NCI-H1694 treated with DMSO at 0.1 percent for 48 hours (cell line): ENCODE measurements around the gene PTPRR.
"Not testable (repeated sequence)": the region's sequence is repeated elsewhere in the genome, so short reads cannot be mapped to it uniquely, and the experiment has no call there.

Experiments
- DNase-seq: peaks from one replicate; lab custom pipeline; 2025; lab: John Stamatoyannopoulos, UW

Gene PTPRR

GRCh38 chr12:70839544-70839943 is 81.0 kb downstream of the PTPRR start:
- DNase-seq = no peak

GRCh38 chr12:70838127-70838526 is 82.4 kb downstream of the PTPRR start:
- no peak for DNase-seq

- no peak for DNase-seq
Observed at GRCh38 chr12:70837026-70837425, 83.5 kb downstream of the PTPRR start.

GRCh38 chr12:70835948-70836347 is 84.6 kb downstream of the PTPRR start:
- DNase-seq = no peak

GRCh38 chr12:70831543-70831942 is 89.0 kb downstream of the PTPRR start:
- no peak for DNase-seq

GRCh38 chr12:70830221-70831061 is 90.1 kb downstream of the PTPRR start:
- DNase-seq = no peak

GRCh38 chr12:70829070-70829469 is 91.5 kb downstream of the PTPRR start:
- DNase-seq = no peak

GRCh38 chr12:70828351-70828750 is 92.2 kb downstream of the PTPRR start:
- DNase-seq = no peak

GRCh38 chr12:70826156-70826555 is 94.4 kb downstream of the PTPRR start:
- no peak for DNase-seq

- no peak for DNase-seq
Observed at GRCh38 chr12:70824511-70824910, 96.0 kb downstream of the PTPRR start.

- no peak for DNase-seq
Observed at GRCh38 chr12:70823182-70823976, 97.2 kb downstream of the PTPRR start.

- DNase-seq = no peak
Observed at GRCh38 chr12:70822412-70822811, 98.1 kb downstream of the PTPRR start.

- no peak for DNase-seq
Observed at GRCh38 chr12:70815971-70816391, 104.6 kb downstream of the PTPRR start.

- DNase-seq = no peak
Observed at GRCh38 chr12:70815056-70815455, 105.5 kb downstream of the PTPRR start.

- DNase-seq = no peak
Observed at GRCh38 chr12:70813559-70813958, 107.0 kb downstream of the PTPRR start.

GRCh38 chr12:70812136-70812535 is 108.4 kb downstream of the PTPRR start:
- DNase-seq = no peak

GRCh38 chr12:70809887-70810286 is 110.7 kb downstream of the PTPRR start:
- DNase-seq = no peak

GRCh38 chr12:70807993-70808392 is 112.5 kb downstream of the PTPRR start:
- not testable (repeated sequence) for DNase-seq

GRCh38 chr12:70806827-70807226 is 113.7 kb downstream of the PTPRR start:
- no peak for DNase-seq

- no peak for DNase-seq
Observed at GRCh38 chr12:70806043-70806442, 114.5 kb downstream of the PTPRR start.

GRCh38 chr12:70798016-70798783 is 122.3 kb downstream of the PTPRR start:
- DNase-seq = no peak

- DNase-seq = no peak
Observed at GRCh38 chr12:70796989-70797388, 123.5 kb downstream of the PTPRR start.
